ENCODE data around the gene SERINC5.

Gene SERINC5

GRCh38 chr5:80182809-80183580 lies 72.9 kb downstream of the SERINC5 start:
- no peak overlapping the region for H3K4me3 ChIP-seq (ENCODE audit: insufficient read depth, low read depth, low read length, poor library complexity, severe bottlenecking)
- peaks cover 66% of the 10 kb centered on the region for H3K4me1 ChIP-seq (ENCODE audit: control insufficient read depth, insufficient read depth, low read length, poor library complexity, severe bottlenecking)
- peak overlapping the region; percentile 60 for H3K27ac ChIP-seq (ENCODE audit: insufficient read depth, low read length, poor library complexity, severe bottlenecking)
- no peaks in the 10 kb centered on the region for H3K9me3 ChIP-seq (ENCODE audit: control insufficient read depth, low read length)
- H3K27me3 ChIP-seq (replicated peaks; ENCODE audit: control insufficient read depth, insufficient read depth, low read length, poor library complexity, severe bottlenecking), result no peaks in the 10 kb centered on the region
- DNase-seq, result no peak
- no peaks in the 10 kb centered on the region for H3K36me3 ChIP-seq (ENCODE audit: control insufficient read depth, insufficient read depth, low read length)

- Histone ChIP-seq H3K9me3 (ENCODE audit: control insufficient read depth, low read length) (no peaks in the 10 kb centered on the region), H3K4me3 (ENCODE audit: insufficient read depth, low read depth, low read length, poor library complexity, severe bottlenecking) (no peak overlapping the region), H3K27me3 (replicated peaks; ENCODE audit: control insufficient read depth, insufficient read depth, low read length, poor library complexity, severe bottlenecking) (no peaks in the 10 kb centered on the region), H3K4me1 (ENCODE audit: control insufficient read depth, insufficient read depth, low read length, poor library complexity, severe bottlenecking) (peaks cover 64% of the 10 kb centered on the region), H3K27ac (ENCODE audit: insufficient read depth, low read length, poor library complexity, severe bottlenecking) (peak overlapping the region; percentile 56), H3K36me3 (ENCODE audit: control insufficient read depth, insufficient read depth, low read length) (peaks cover 9% of the 10 kb centered on the region)
- peak; percentile 47 to 57 (median 56) for DNase-seq
These were observed 74.1 kb downstream of the SERINC5 start for GRCh38 chr5:80181618-80182211.

- Histone ChIP-seq H3K4me3 (ENCODE audit: insufficient read depth, low read depth, low read length, poor library complexity, severe bottlenecking) (no peak overlapping the region), H3K27ac (ENCODE audit: insufficient read depth, low read length, poor library complexity, severe bottlenecking) (no peak overlapping the region), H3K36me3 (ENCODE audit: control insufficient read depth, insufficient read depth, low read length) (peaks cover 36% of the 10 kb centered on the region), H3K27me3 (replicated peaks; ENCODE audit: control insufficient read depth, insufficient read depth, low read length, poor library complexity, severe bottlenecking) (no peaks in the 10 kb centered on the region), H3K4me1 (ENCODE audit: control insufficient read depth, insufficient read depth, low read length, poor library complexity, severe bottlenecking) (peaks cover 31% of the 10 kb centered on the region), H3K9me3 (ENCODE audit: control insufficient read depth, low read length) (no peaks in the 10 kb centered on the region)
- DNase-seq, result no peak
These were observed 78.6 kb downstream of the SERINC5 start for GRCh38 chr5:80177236-80177635.

- no peaks in the 10 kb centered on the region for H3K9me3 ChIP-seq (ENCODE audit: control insufficient read depth, low read length)
- H3K27ac ChIP-seq (ENCODE audit: insufficient read depth, low read length, poor library complexity, severe bottlenecking), result no peak overlapping the region
- no peaks in the 10 kb centered on the region for H3K27me3 ChIP-seq (replicated peaks; ENCODE audit: control insufficient read depth, insufficient read depth, low read length, poor library complexity, severe bottlenecking)
- no peak for DNase-seq
- peaks cover 15% of the 10 kb centered on the region for H3K4me1 ChIP-seq (ENCODE audit: control insufficient read depth, insufficient read depth, low read length, poor library complexity, severe bottlenecking)
- no peak overlapping the region for H3K4me3 ChIP-seq (ENCODE audit: insufficient read depth, low read depth, low read length, poor library complexity, severe bottlenecking)
- peaks cover 51% of the 10 kb centered on the region for H3K36me3 ChIP-seq (ENCODE audit: control insufficient read depth, insufficient read depth, low read length)
These were observed 80.5 kb downstream of the SERINC5 start for GRCh38 chr5:80175337-80175736.

GRCh38 chr5:80174790-80175189 lies 81.1 kb downstream of the SERINC5 start:
- no peak for DNase-seq
- no peaks in the 10 kb centered on the region for H3K9me3 ChIP-seq (ENCODE audit: control insufficient read depth, low read length)
- H3K4me1 ChIP-seq (ENCODE audit: control insufficient read depth, insufficient read depth, low read length, poor library complexity, severe bottlenecking), result peaks cover 12% of the 10 kb centered on the region
- H3K27me3 ChIP-seq (replicated peaks; ENCODE audit: control insufficient read depth, insufficient read depth, low read length, poor library complexity, severe bottlenecking), result no peaks in the 10 kb centered on the region
- no peak overlapping the region for H3K27ac ChIP-seq (ENCODE audit: insufficient read depth, low read length, poor library complexity, severe bottlenecking)
- H3K4me3 ChIP-seq (ENCODE audit: insufficient read depth, low read depth, low read length, poor library complexity, severe bottlenecking), result no peak overlapping the region
- peaks cover 56% of the 10 kb centered on the region for H3K36me3 ChIP-seq (ENCODE audit: control insufficient read depth, insufficient read depth, low read length)

GRCh38 chr5:80172067-80172695 lies 83.7 kb downstream of the SERINC5 start:
- Histone ChIP-seq H3K36me3 (ENCODE audit: control insufficient read depth, insufficient read depth, low read length) (peaks cover 65% of the 10 kb centered on the region), H3K27me3 (replicated peaks; ENCODE audit: control insufficient read depth, insufficient read depth, low read length, poor library complexity, severe bottlenecking) (no peaks in the 10 kb centered on the region), H3K27ac (ENCODE audit: insufficient read depth, low read length, poor library complexity, severe bottlenecking) (no peak overlapping the region), H3K4me1 (ENCODE audit: control insufficient read depth, insufficient read depth, low read length, poor library complexity, severe bottlenecking) (peaks cover 4% of the 10 kb centered on the region), H3K4me3 (ENCODE audit: insufficient read depth, low read depth, low read length, poor library complexity, severe bottlenecking) (no peak overlapping the region), H3K9me3 (ENCODE audit: control insufficient read depth, low read length) (no peaks in the 10 kb centered on the region)
- DNase-seq, result no peak

GRCh38 chr5:80170117-80170535 lies 85.7 kb downstream of the SERINC5 start:
- H3K27ac ChIP-seq (ENCODE audit: insufficient read depth, low read length, poor library complexity, severe bottlenecking), result no peak overlapping the region
- no peaks in the 10 kb centered on the region for H3K27me3 ChIP-seq (replicated peaks; ENCODE audit: control insufficient read depth, insufficient read depth, low read length, poor library complexity, severe bottlenecking)
- H3K4me3 ChIP-seq (ENCODE audit: insufficient read depth, low read depth, low read length, poor library complexity, severe bottlenecking), result no peak overlapping the region
- no peaks in the 10 kb centered on the region for H3K4me1 ChIP-seq (ENCODE audit: control insufficient read depth, insufficient read depth, low read length, poor library complexity, severe bottlenecking)
- H3K9me3 ChIP-seq (ENCODE audit: control insufficient read depth, low read length), result no peaks in the 10 kb centered on the region
- peaks cover 65% of the 10 kb centered on the region for H3K36me3 ChIP-seq (ENCODE audit: control insufficient read depth, insufficient read depth, low read length)
- DNase-seq, result no peak

- H3K9me3 ChIP-seq (ENCODE audit: control insufficient read depth, low read length), result no peaks in the 10 kb centered on the region
- H3K4me3 ChIP-seq (ENCODE audit: insufficient read depth, low read depth, low read length, poor library complexity, severe bottlenecking), result no peak overlapping the region
- no peaks in the 10 kb centered on the region for H3K4me1 ChIP-seq (ENCODE audit: control insufficient read depth, insufficient read depth, low read length, poor library complexity, severe bottlenecking)
- peaks cover 64% of the 10 kb centered on the region for H3K36me3 ChIP-seq (ENCODE audit: control insufficient read depth, insufficient read depth, low read length)
- DNase-seq, result no peak
- H3K27ac ChIP-seq (ENCODE audit: insufficient read depth, low read length, poor library complexity, severe bottlenecking), result no peak overlapping the region
- no peaks in the 10 kb centered on the region for H3K27me3 ChIP-seq (replicated peaks; ENCODE audit: control insufficient read depth, insufficient read depth, low read length, poor library complexity, severe bottlenecking)
These were observed 87.3 kb downstream of the SERINC5 start for GRCh38 chr5:80168388-80169028.

GRCh38 chr5:80165452-80165851 lies 90.4 kb downstream of the SERINC5 start:
- H3K36me3 ChIP-seq (ENCODE audit: control insufficient read depth, insufficient read depth, low read length), result peaks cover 52% of the 10 kb centered on the region
- no peak overlapping the region for H3K27ac ChIP-seq (ENCODE audit: insufficient read depth, low read length, poor library complexity, severe bottlenecking)
- H3K4me3 ChIP-seq (ENCODE audit: insufficient read depth, low read depth, low read length, poor library complexity, severe bottlenecking), result no peak overlapping the region
- DNase-seq, result no peak
- no peaks in the 10 kb centered on the region for H3K4me1 ChIP-seq (ENCODE audit: control insufficient read depth, insufficient read depth, low read length, poor library complexity, severe bottlenecking)
- H3K27me3 ChIP-seq (replicated peaks; ENCODE audit: control insufficient read depth, insufficient read depth, low read length, poor library complexity, severe bottlenecking), result no peaks in the 10 kb centered on the region
- no peaks in the 10 kb centered on the region for H3K9me3 ChIP-seq (ENCODE audit: control insufficient read depth, low read length)

- Histone ChIP-seq H3K4me3 (ENCODE audit: insufficient read depth, low read depth, low read length, poor library complexity, severe bottlenecking) (no peak overlapping the region), H3K4me1 (ENCODE audit: control insufficient read depth, insufficient read depth, low read length, poor library complexity, severe bottlenecking) (no peaks in the 10 kb centered on the region), H3K9me3 (ENCODE audit: control insufficient read depth, low read length) (no peaks in the 10 kb centered on the region), H3K36me3 (ENCODE audit: control insufficient read depth, insufficient read depth, low read length) (peaks cover 64% of the 10 kb centered on the region), H3K27me3 (replicated peaks; ENCODE audit: control insufficient read depth, insufficient read depth, low read length, poor library complexity, severe bottlenecking) (no peaks in the 10 kb centered on the region), H3K27ac (ENCODE audit: insufficient read depth, low read length, poor library complexity, severe bottlenecking) (no peak overlapping the region)
- DNase-seq, result no peak
These were observed 94.7 kb downstream of the SERINC5 start for GRCh38 chr5:80161165-80161564.

All from effector memory CD4-positive, alpha-beta T cell (primary cell).